ENCODE results near the gene RXRB.

Gene RXRB

GRCh38 chr6:33168639-33169038, 31.8 kb downstream of the RXRB start:
- Histone ChIP-seq H2AFZ (ENCODE audit: low read length) (no peak overlapping the region), H4K20me1 (ENCODE audit: insufficient read depth, low read length, poor library complexity, severe bottlenecking) (no peaks in the 10 kb centered on the region), H3K4me1 (ENCODE audit: insufficient read depth, low read length, poor library complexity, severe bottlenecking) (no peaks in the 10 kb centered on the region), H3K9me3 (ENCODE audit: insufficient read depth, low read depth, low read length) (no peaks in the 10 kb centered on the region), H3K9me2 (replicated peaks; ENCODE audit: low read depth, low read length) (no peaks in the 10 kb centered on the region), H3K4me3 (ENCODE audit: low read length, poor library complexity, severe bottlenecking) (no peak overlapping the region), H3K36me3 (ENCODE audit: insufficient read depth, low read length) (no peaks in the 10 kb centered on the region), H3K4me2 (ENCODE audit: low read depth, low read length, poor library complexity, severe bottlenecking) (no peak overlapping the region), H3K27me3 (ENCODE audit: insufficient read depth, low read length, poor library complexity, severe bottlenecking) (no peaks in the 10 kb centered on the region), H3F3A (ENCODE audit: low read depth) (no peaks in the 10 kb centered on the region), H3K79me2 (ENCODE audit: insufficient read depth, low read length) (no peaks in the 10 kb centered on the region), H3K9ac (ENCODE audit: low read depth, low read length, poor library complexity, severe bottlenecking) (no peak overlapping the region)
- TF ChIP-seq EZH2phosphoT487 (IDR thresholded peaks at IDR 0.05; ENCODE audit: borderline replicate concordance) (no peak), CTCF (conservative IDR thresholded peaks at IDR 0.05; ENCODE audit: low read length) (no peak)

GRCh38 chr6:33168284-33168601, 32.2 kb downstream of the RXRB start:
- Histone ChIP-seq H4K20me1 (ENCODE audit: insufficient read depth, low read length, poor library complexity, severe bottlenecking) (no peaks in the 10 kb centered on the region), H3K36me3 (ENCODE audit: insufficient read depth, low read length) (no peaks in the 10 kb centered on the region), H3K79me2 (ENCODE audit: insufficient read depth, low read length) (no peaks in the 10 kb centered on the region), H3K4me3 (ENCODE audit: low read length, poor library complexity, severe bottlenecking) (no peak overlapping the region), H3K9me2 (replicated peaks; ENCODE audit: low read depth, low read length) (no peaks in the 10 kb centered on the region), H3K9ac (ENCODE audit: low read depth, low read length, poor library complexity, severe bottlenecking) (no peak overlapping the region), H2AFZ (ENCODE audit: low read length) (no peak overlapping the region), H3K27me3 (ENCODE audit: insufficient read depth, low read length, poor library complexity, severe bottlenecking) (no peaks in the 10 kb centered on the region), H3K9me3 (ENCODE audit: insufficient read depth, low read depth, low read length) (no peaks in the 10 kb centered on the region), H3K4me2 (ENCODE audit: low read depth, low read length, poor library complexity, severe bottlenecking) (no peak overlapping the region), H3K4me1 (ENCODE audit: insufficient read depth, low read length, poor library complexity, severe bottlenecking) (no peaks in the 10 kb centered on the region), H3F3A (ENCODE audit: low read depth) (no peaks in the 10 kb centered on the region)
- no peak for TF ChIP-seq EZH2phosphoT487 (IDR thresholded peaks at IDR 0.05; ENCODE audit: borderline replicate concordance)
- TF ChIP-seq CTCF (conservative IDR thresholded peaks at IDR 0.05; ENCODE audit: low read length), result no peak

- no peaks in the 10 kb centered on the region for H3K9me3 ChIP-seq (ENCODE audit: insufficient read depth, low read depth, low read length)
- H3K4me2 ChIP-seq (ENCODE audit: low read depth, low read length, poor library complexity, severe bottlenecking), result no peak overlapping the region
- no peaks in the 10 kb centered on the region for H3K36me3 ChIP-seq (ENCODE audit: insufficient read depth, low read length)
- H3K9me2 ChIP-seq (replicated peaks; ENCODE audit: low read depth, low read length), result no peaks in the 10 kb centered on the region
- TF ChIP-seq EZH2phosphoT487 (IDR thresholded peaks at IDR 0.05; ENCODE audit: borderline replicate concordance) (no peak), CTCF (conservative IDR thresholded peaks at IDR 0.05; ENCODE audit: low read length) (no peak)
- H3K4me3 ChIP-seq (ENCODE audit: low read length, poor library complexity, severe bottlenecking), result no peak overlapping the region
- H3K27me3 ChIP-seq (ENCODE audit: insufficient read depth, low read length, poor library complexity, severe bottlenecking), result no peaks in the 10 kb centered on the region
- no peak overlapping the region for H2AFZ ChIP-seq (ENCODE audit: low read length)
- H3F3A ChIP-seq (ENCODE audit: low read depth), result no peaks in the 10 kb centered on the region
- H4K20me1 ChIP-seq (ENCODE audit: insufficient read depth, low read length, poor library complexity, severe bottlenecking), result no peaks in the 10 kb centered on the region
- H3K9ac ChIP-seq (ENCODE audit: low read depth, low read length, poor library complexity, severe bottlenecking), result no peak overlapping the region
- no peaks in the 10 kb centered on the region for H3K4me1 ChIP-seq (ENCODE audit: insufficient read depth, low read length, poor library complexity, severe bottlenecking)
- no peaks in the 10 kb centered on the region for H3K79me2 ChIP-seq (ENCODE audit: insufficient read depth, low read length)
Observed at GRCh38 chr6:33167374-33168283, 32.8 kb downstream of the RXRB start.
